Neural cell (in vitro differentiated cells): Measurements from ENCODE around the gene PPP4R3A. TPM values are rescaled to one million over a fixed set of nuclear protein-coding genes. Genes with fewer than 3 reads are reported as not detected.
A peak's percentile ranks its signal among the peaks of the same experiment; 100 is the strongest.

Experiments used
- H2AFZ ChIP-seq: fragments of 200-600, 300-800 bp; sonication (generic), shearing (Covaris generic); 2 replicates; pipeline ENCODE4 v1.6.0; 2014; ENCODE audit warnings: low read depth, mild to moderate bottlenecking, antibody characterized with exemption, low read length, moderate library complexity
- H3F3A ChIP-seq: fragments of 200-600 bp; shearing (Covaris generic); 2 replicates; pipeline ENCODE4 v1.6.1; 2016; ENCODE audit warnings: mild to moderate bottlenecking, moderate library complexity, mixed read lengths, antibody characterized with exemption, low read length; ENCODE audit not compliant: insufficient read depth, poor library complexity, severe bottlenecking
- H3K27ac ChIP-seq: fragments of 200-600, 300-800 bp; sonication (generic), shearing (Covaris generic); 2 replicates; pipeline ENCODE4 v1.5.1; 2014; ENCODE audit warnings: mild to moderate bottlenecking, low read length, moderate library complexity
- H3K27me3 ChIP-seq: fragments of 300-800, 200-600 bp; sonication (generic), shearing (Covaris generic); 2 replicates; pipeline ENCODE4 v1.6.0; 2014; ENCODE audit warnings: mild to moderate bottlenecking, low read depth, low read length, moderate library complexity; ENCODE audit not compliant: insufficient read depth
- H3K36me3 ChIP-seq: fragments of 300-800, 200-600 bp; sonication (generic), shearing (Covaris generic); 2 replicates; pipeline ENCODE4 v1.5.1; 2014; ENCODE audit warnings: mild to moderate bottlenecking, antibody characterized with exemption, low read length, moderate library complexity; ENCODE audit not compliant: insufficient read depth
- H3K4me2 ChIP-seq: fragments of 300-800, 200-600 bp; sonication (generic), shearing (Covaris generic); 2 replicates; pipeline ENCODE4 v1.6.0; 2014; ENCODE audit warnings: mild to moderate bottlenecking, low read length
- H3K4me3 ChIP-seq: fragments of 300-800, 200-600 bp; sonication (generic), shearing (Covaris generic); 2 replicates; pipeline ENCODE4 v1.5.1; 2014; ENCODE audit warnings: mild to moderate bottlenecking, low read length, moderate library complexity
- H3K79me2 ChIP-seq: fragments of 200-600 bp; shearing (Covaris generic); replicated peaks from 2 replicates; pipeline ENCODE4 v1.6.0; 2014; ENCODE audit warnings: mild to moderate bottlenecking, low read length, moderate library complexity; ENCODE audit not compliant: insufficient read depth
- H3K9ac ChIP-seq: fragments of 300-800, 200-600 bp; sonication (generic), shearing (Covaris generic); 2 replicates; pipeline ENCODE4 v1.6.1; 2016; ENCODE audit warnings: mild to moderate bottlenecking, low read length, mixed read lengths
- H3K9me2 ChIP-seq: fragments of 200-600 bp; shearing (Covaris generic); 2 replicates; pipeline ENCODE4 v1.6.1; 2016; ENCODE audit warnings: mild to moderate bottlenecking, low read length, mixed read lengths; ENCODE audit not compliant: insufficient read depth
- H3K9me3 ChIP-seq: fragments of 200-600, 300-800 bp; sonication (generic), shearing (Covaris generic); 2 replicates; pipeline ENCODE4 v1.6.1; 2016; ENCODE audit warnings: mild to moderate bottlenecking, mixed run types, low read length, moderate library complexity, mixed read lengths
- H4K20me1 ChIP-seq: fragments of 200-600 bp; shearing (Covaris generic); 2 replicates; pipeline ENCODE4 v1.6.1; 2016; ENCODE audit warnings: mild to moderate bottlenecking, mixed run types; ENCODE audit not compliant: insufficient read depth
- EP300 ChIP-seq: fragments of 450-650 bp; conservative IDR thresholded peaks from 2 replicates; pipeline ENCODE4 v1.6.1; 2014; ENCODE audit warnings: antibody characterized with exemption, mild to moderate bottlenecking, moderate library complexity; ENCODE audit not compliant: poor library complexity, severe bottlenecking
- EZH2 ChIP-seq: fragments of 200-600, 300-800 bp; shearing (Covaris generic), sonication (generic); IDR thresholded peaks from 2 replicates; pipeline ENCODE4 v1.6.1; 2014; ENCODE audit warnings: antibody characterized with exemption, low read length, borderline replicate concordance, mild to moderate bottlenecking; ENCODE audit not compliant: insufficient read depth, poor library complexity, severe bottlenecking
- MXI1 ChIP-seq: fragments of 450-650 bp; conservative IDR thresholded peaks from 2 replicates; pipeline ENCODE4 v1.6.1; 2014; ENCODE audit warnings: antibody characterized with exemption, mild to moderate bottlenecking; ENCODE audit not compliant: poor library complexity, severe bottlenecking
- POLR2AphosphoS5 ChIP-seq: IDR thresholded peaks from 2 replicates; pipeline ENCODE4 v1.6.1; 2012
- RAD21 ChIP-seq: fragments of 450-650 bp; conservative IDR thresholded peaks from 2 replicates; pipeline ENCODE4 v1.6.1; 2014; ENCODE audit warnings: antibody characterized with exemption, mild to moderate bottlenecking, moderate library complexity
- SMC3 ChIP-seq: fragments of 450-650 bp; conservative IDR thresholded peaks from 2 replicates; pipeline ENCODE4 v1.6.1; 2014; ENCODE audit warnings: antibody characterized with exemption, mild to moderate bottlenecking, moderate library complexity; ENCODE audit not compliant: poor library complexity
- TAF1 ChIP-seq: IDR thresholded peaks from 2 replicates; pipeline ENCODE4 v1.6.1; 2012; ENCODE audit warnings: low read depth
- polyA minus RNA-seq: library from RNA; depleted of rRNA, polyadenylated mRNA; stranded (reverse); fragments of >200 nt; gene quantifications from 2 replicates; pipeline ENCODE4 v1.2.3, GENCODE V29; 2014
- polyA plus RNA-seq: library from polyadenylated mRNA; depleted of rRNA; stranded (reverse); fragments of >200 nt; gene quantifications from 2 replicates; pipeline ENCODE4 v1.2.3, GENCODE V29; 2014
- TF ChIP-seq, protein P1 (sequence below): fragments of 450-650 bp; IDR thresholded peaks from 2 replicates; pipeline ENCODE4 v1.5.1; 2014; ENCODE audit warnings: antibody characterized with exemption, mild to moderate bottlenecking, moderate library complexity; ENCODE audit not compliant: poor library complexity, severe bottlenecking
- TF ChIP-seq, protein P2 (sequence below): IDR thresholded peaks from 2 replicates; pipeline ENCODE4 v1.6.1; 2012; ENCODE audit warnings: borderline replicate concordance

Gene PPP4R3A
- 94.3 and 99.4 TPM in 2 replicates for polyA plus RNA-seq
- 150 and 152 TPM in 2 replicates for polyA minus RNA-seq

- H3K27ac ChIP-seq, result peak within 1 kb of the TSS; percentile 100
- H3K9me3 ChIP-seq, result no peaks in the 10 kb centered on the region
- H3K4me3 ChIP-seq, result peak within 1 kb of the TSS; percentile 99
- peaks cover 40% of the 10 kb centered on the region for H3K79me2 ChIP-seq
- H3F3A ChIP-seq, result peaks cover 12% of the 10 kb centered on the region
- TF ChIP-seq TAF1 (peak; percentile 100), MXI1 (peak; percentile 90), POLR2AphosphoS5 (peak; percentile 96), EZH2 (no peak), SMC3 (peak; percentile 24), EP300 (peak; percentile 77), RAD21 (no peak)
- TF ChIP-seq, protein P1, sequence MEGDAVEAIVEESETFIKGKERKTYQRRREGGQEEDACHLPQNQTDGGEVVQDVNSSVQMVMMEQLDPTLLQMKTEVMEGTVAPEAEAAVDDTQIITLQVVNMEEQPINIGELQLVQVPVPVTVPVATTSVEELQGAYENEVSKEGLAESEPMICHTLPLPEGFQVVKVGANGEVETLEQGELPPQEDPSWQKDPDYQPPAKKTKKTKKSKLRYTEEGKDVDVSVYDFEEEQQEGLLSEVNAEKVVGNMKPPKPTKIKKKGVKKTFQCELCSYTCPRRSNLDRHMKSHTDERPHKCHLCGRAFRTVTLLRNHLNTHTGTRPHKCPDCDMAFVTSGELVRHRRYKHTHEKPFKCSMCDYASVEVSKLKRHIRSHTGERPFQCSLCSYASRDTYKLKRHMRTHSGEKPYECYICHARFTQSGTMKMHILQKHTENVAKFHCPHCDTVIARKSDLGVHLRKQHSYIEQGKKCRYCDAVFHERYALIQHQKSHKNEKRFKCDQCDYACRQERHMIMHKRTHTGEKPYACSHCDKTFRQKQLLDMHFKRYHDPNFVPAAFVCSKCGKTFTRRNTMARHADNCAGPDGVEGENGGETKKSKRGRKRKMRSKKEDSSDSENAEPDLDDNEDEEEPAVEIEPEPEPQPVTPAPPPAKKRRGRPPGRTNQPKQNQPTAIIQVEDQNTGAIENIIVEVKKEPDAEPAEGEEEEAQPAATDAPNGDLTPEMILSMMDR, result no peak
- TF ChIP-seq, protein P2, sequence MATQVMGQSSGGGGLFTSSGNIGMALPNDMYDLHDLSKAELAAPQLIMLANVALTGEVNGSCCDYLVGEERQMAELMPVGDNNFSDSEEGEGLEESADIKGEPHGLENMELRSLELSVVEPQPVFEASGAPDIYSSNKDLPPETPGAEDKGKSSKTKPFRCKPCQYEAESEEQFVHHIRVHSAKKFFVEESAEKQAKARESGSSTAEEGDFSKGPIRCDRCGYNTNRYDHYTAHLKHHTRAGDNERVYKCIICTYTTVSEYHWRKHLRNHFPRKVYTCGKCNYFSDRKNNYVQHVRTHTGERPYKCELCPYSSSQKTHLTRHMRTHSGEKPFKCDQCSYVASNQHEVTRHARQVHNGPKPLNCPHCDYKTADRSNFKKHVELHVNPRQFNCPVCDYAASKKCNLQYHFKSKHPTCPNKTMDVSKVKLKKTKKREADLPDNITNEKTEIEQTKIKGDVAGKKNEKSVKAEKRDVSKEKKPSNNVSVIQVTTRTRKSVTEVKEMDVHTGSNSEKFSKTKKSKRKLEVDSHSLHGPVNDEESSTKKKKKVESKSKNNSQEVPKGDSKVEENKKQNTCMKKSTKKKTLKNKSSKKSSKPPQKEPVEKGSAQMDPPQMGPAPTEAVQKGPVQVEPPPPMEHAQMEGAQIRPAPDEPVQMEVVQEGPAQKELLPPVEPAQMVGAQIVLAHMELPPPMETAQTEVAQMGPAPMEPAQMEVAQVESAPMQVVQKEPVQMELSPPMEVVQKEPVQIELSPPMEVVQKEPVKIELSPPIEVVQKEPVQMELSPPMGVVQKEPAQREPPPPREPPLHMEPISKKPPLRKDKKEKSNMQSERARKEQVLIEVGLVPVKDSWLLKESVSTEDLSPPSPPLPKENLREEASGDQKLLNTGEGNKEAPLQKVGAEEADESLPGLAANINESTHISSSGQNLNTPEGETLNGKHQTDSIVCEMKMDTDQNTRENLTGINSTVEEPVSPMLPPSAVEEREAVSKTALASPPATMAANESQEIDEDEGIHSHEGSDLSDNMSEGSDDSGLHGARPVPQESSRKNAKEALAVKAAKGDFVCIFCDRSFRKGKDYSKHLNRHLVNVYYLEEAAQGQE, result peak; percentile 66
- peak within 1 kb of the TSS; percentile 80 for H3K4me2 ChIP-seq
- no peaks in the 10 kb centered on the region for H3K27me3 ChIP-seq
- peaks cover 13% of the 10 kb centered on the region for H4K20me1 ChIP-seq
- no peaks in the 10 kb centered on the region for H3K36me3 ChIP-seq
- no peaks in the 10 kb centered on the region for H3K9me2 ChIP-seq
- peak within 1 kb of the TSS; percentile 97 for H2AFZ ChIP-seq
- peak within 1 kb of the TSS; percentile 98 for H3K9ac ChIP-seq
These were observed at the start of gene PPP4R3A for GRCh38 chr14:91510171-91511042. Gene PPP4R3A, minus strand, starts transcription at chr14:91510310. Its CDS starts 663 bp downstream, at chr14:91509647.

GRCh38 chr14:91555531-91555930 is 45.4 kb upstream of the PPP4R3A start:
- no peaks in the 10 kb centered on the region for H3K9me2 ChIP-seq
- TF ChIP-seq, protein P1, result no peak
- TF ChIP-seq MXI1 (no peak), TAF1 (no peak), EZH2 (no peak), EP300 (no peak), POLR2AphosphoS5 (no peak), SMC3 (no peak), RAD21 (no peak)
- TF ChIP-seq, protein P2, result no peak
- no peaks in the 10 kb centered on the region for H3K36me3 ChIP-seq
- no peaks in the 10 kb centered on the region for H3F3A ChIP-seq
- H3K27me3 ChIP-seq, result no peaks in the 10 kb centered on the region
- H3K9ac ChIP-seq, result no peak overlapping the region
- H3K79me2 ChIP-seq, result no peaks in the 10 kb centered on the region
- H4K20me1 ChIP-seq, result no peaks in the 10 kb centered on the region
- no peak overlapping the region for H3K4me3 ChIP-seq
- H3K4me2 ChIP-seq, result no peak overlapping the region
- H3K27ac ChIP-seq, result no peak overlapping the region
- H2AFZ ChIP-seq, result no peak overlapping the region
- H3K9me3 ChIP-seq, result no peaks in the 10 kb centered on the region
